ENCODE measurements around the gene APIP. TPM values are rescaled to one million over a fixed set of nuclear protein-coding genes. Genes with fewer than 3 reads are reported as not detected.
A peak's percentile ranks its signal among the peaks of the same experiment; 100 is the strongest.

APIP gene
- total RNA-seq, 2 experiments from 2014 or later, result 21.9 to 25.5 TPM

DNA sequence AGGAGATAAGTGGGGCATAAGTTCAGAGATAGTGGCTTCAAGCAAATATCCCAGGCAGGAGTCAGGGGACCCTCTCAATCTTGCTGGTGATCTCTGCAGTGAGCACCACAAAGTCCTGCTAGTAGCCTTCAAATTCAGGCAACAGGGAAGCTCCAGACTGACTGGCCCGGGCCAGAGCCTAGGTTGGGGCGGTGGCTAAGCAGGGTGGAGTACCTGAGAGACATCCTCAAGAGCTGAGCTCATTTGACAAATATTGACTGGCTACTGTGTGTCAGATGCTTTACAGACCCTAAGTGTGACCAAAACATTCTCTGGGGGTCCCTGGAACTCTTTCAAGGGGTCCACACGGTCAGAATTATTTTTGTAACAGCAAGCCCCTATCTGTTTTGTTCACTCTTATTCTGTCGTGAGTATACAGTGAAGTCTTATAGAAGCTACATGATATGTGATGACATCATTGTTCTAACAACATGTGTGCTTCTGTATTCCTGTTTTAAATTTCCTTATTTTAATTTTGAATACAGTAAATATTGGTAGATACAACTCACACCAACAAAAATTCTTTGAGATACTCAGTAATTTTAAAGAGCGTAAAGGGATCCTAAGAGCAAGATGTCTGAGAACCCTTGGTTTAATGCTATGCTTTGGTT is 71.6 kb downstream of the APIP start:
- ChIA-PET POLR2A (no interaction called here), CTCF (no interaction called here)
- no peaks in the 10 kb centered on the region for H3K36me3 Mint-ChIP-seq (ENCODE audit: low read depth)
- H3K27me3 Mint-ChIP-seq, result peaks cover 16% of the 10 kb centered on the region
- no peak for DNase-seq
- no peak overlapping the region for H3K27ac Mint-ChIP-seq
- no peak overlapping the region for H3K4me3 Mint-ChIP-seq
- no peaks in the 10 kb centered on the region for H3K4me1 Mint-ChIP-seq
- no peaks in the 10 kb centered on the region for H3K9me3 Mint-ChIP-seq

DNA sequence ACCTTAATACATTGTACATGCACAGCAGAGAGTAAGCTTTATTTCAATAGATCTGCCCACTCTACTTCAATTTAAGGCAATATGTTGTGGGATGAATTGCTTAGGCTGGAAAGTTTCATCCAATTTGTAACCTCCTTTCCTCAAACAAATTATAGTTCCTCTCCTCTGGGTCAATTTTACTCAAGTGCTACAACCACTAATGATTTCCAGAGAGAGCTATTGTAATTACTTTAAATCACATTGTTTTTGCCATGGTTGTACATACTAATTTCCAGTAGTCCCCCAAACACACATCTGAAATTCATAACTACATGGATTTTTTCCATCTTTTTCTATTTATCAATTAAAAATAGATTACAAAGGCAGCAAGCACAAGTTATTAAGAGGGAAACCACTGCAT is 72.9 kb downstream of the APIP start:
- Mint-ChIP-seq H3K9me3 (no peaks in the 10 kb centered on the region), H3K27me3 (peaks cover 17% of the 10 kb centered on the region), H3K4me1 (no peaks in the 10 kb centered on the region), H3K27ac (no peak overlapping the region), H3K4me3 (no peak overlapping the region), H3K36me3 (ENCODE audit: low read depth) (no peaks in the 10 kb centered on the region)
- DNase-seq, result no peak
- CTCF ChIA-PET, result no interaction called here
- POLR2A ChIA-PET, result no interaction called here

DNA sequence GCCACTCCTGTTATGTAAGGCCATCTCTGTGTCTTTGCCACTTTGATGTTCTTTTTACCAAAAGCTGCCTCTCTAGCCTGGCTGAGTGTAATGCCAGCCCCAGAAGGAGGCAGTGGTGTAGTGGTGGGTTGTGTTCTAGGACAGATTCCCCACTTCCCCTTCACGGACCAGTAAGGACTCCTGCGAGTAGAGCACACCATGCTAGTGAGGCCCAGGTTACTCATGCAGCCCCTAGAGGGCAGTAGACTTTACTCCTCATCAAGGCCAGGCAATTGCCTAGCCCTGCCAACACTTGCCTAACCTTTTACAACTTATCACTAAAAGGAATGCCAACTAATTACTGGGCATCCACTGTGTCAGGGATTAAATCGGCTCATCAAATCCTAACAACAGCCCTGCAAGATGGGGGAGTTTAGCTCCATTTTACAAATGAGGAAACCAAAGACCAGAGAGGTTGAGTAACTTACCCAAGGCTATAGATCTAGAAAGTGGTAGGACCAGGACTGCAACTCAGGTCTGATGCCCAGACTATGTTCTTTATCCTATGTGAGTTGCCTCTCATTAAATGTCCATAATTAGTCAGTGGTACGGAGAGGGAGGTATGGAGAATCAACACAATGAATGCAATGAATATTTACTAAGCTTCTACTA is 75.3 kb downstream of the APIP start:
- H3K4me1 Mint-ChIP-seq, result no peaks in the 10 kb centered on the region
- CTCF ChIA-PET, result interaction anchor here (1.2 to 1.9 kb wide), 5 partner anchors 16 to 553 kb away, joined by 3 to 8 read pairs (median 5); no protein-coding TSS in a partner anchor
- DNase-seq, result peak; percentile 18
- POLR2A ChIA-PET, result no interaction called here
- H3K4me3 Mint-ChIP-seq, result no peak overlapping the region
- H3K27me3 Mint-ChIP-seq, result peaks cover 22% of the 10 kb centered on the region
- H3K9me3 Mint-ChIP-seq, result no peaks in the 10 kb centered on the region
- no peak overlapping the region for H3K27ac Mint-ChIP-seq
- H3K36me3 Mint-ChIP-seq (ENCODE audit: low read depth), result no peaks in the 10 kb centered on the region

DNA sequence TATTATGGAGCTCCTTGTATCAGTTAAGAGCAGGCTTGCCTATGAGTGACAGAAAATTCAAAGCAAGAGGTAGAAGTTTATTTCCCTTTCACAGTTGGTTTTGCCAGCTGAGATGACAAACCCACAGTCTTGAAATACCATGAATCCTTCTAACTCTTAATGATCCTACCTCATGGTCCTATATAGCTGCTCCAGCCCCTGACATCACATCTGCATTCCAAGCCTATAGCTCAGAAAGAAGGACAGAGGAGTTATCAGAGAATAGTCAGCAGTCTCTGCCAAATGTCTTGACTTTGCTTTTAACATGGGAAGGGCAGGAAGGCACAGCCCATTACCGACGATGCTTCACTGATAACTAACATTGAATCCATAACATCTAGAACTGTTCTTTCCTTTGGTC is 76.2 kb downstream of the APIP start:
- POLR2A ChIA-PET, result no interaction called here
- H3K27ac Mint-ChIP-seq, result no peak overlapping the region

DNA sequence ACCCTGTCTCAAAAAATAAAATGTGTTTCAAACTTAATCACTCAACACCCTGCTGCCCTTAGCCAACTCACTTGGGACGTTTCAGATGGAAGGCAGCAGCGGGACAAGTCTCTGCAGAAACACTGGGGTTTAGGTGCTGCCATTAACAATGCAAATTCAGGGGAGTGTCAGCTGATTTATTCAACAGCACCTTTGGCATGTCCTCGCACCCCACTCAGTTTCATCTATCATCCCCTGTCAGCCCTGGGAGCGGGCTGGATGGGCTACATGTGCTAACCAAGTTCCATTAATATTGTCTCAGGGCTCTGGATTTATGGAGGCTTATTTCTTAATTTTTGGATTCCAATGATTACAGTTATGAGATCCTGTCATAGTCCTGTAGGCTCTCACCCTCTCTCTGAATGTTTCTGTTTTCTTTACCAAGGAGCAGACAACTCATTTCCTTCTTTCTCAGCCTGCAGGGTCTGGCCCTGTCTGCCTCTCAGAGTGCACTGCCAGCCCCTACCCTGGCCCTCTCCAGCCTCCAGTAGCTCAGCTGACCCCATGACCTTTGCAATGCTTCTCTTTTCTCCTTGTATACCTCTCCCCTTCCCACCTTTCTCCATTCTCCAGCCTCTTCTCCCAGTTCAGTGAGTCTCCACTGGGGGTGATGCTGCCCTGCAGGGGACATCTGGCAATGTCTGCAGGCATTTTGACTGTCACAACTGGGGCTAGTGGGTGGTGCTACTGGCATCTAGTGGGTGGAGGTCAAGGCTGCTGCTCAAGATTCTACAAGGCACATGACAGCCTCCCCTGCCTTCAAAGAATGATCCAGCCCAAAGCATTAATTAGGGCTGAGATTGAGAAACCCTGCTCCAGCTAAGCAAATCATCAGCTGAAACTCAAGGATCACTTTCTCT is 79.0 kb downstream of the APIP start:
- Mint-ChIP-seq H3K36me3 (ENCODE audit: low read depth) (no peaks in the 10 kb centered on the region), H3K27ac (no peak overlapping the region), H3K27me3 (peaks cover 17% of the 10 kb centered on the region), H3K9me3 (no peaks in the 10 kb centered on the region), H3K4me1 (no peaks in the 10 kb centered on the region), H3K4me3 (no peak overlapping the region)
- ChIA-PET POLR2A (no interaction called here), CTCF (no interaction called here)
- DNase-seq, result no peak

More for the DNA sequence above, 76.2 kb downstream of the APIP start:
- no peaks in the 10 kb centered on the region for H3K36me3 Mint-ChIP-seq (ENCODE audit: low read depth)
- no peak for DNase-seq
- CTCF ChIA-PET, result interaction anchor here (1.2 to 1.9 kb wide), 5 partner anchors 10 to 553 kb away, joined by 3 to 8 read pairs (median 5); no protein-coding TSS in a partner anchor
- no peaks in the 10 kb centered on the region for H3K9me3 Mint-ChIP-seq
- H3K27me3 Mint-ChIP-seq, result peaks cover 19% of the 10 kb centered on the region
- H3K4me1 Mint-ChIP-seq, result no peaks in the 10 kb centered on the region
- H3K4me3 Mint-ChIP-seq, result no peak overlapping the region

DNA sequence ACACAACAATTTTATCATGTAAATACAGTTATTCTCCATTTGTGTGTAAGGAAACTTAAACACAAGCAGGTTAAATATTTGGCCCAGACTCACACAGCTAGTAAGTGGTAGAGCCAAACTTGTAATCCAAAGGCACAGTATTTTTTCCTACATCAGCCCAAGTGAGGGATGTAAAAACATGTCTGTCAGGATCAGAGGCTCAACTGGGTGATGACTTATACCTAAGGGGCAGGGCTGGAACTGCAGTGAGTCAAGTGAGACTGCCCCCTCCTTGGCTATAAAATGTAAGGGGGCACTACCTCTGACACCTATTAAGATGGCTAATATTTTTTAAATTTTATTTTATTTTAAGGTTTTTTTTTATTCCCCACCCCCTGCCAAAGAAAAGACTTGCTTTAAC is 82.6 kb downstream of the APIP start:
- no peaks in the 10 kb centered on the region for H3K36me3 Mint-ChIP-seq (ENCODE audit: low read depth)
- no peak for DNase-seq
- CTCF ChIA-PET, result no interaction called here
- H3K4me1 Mint-ChIP-seq, result no peaks in the 10 kb centered on the region
- H3K27me3 Mint-ChIP-seq, result peaks cover 21% of the 10 kb centered on the region
- H3K9me3 Mint-ChIP-seq, result no peaks in the 10 kb centered on the region
- no peak overlapping the region for H3K4me3 Mint-ChIP-seq
- no peak overlapping the region for H3K27ac Mint-ChIP-seq
- POLR2A ChIA-PET, result no interaction called here

Other genes with a start within 250 kb of the APIP start
- gene PDHX, start 239 bp upstream of the APIP start, total RNA-seq, result 10 to 100 TPM; 28.0 to 29.7 TPM
- gene CD44, start 222.8 kb upstream of the APIP start, total RNA-seq, result 100 to 1,000 TPM; 634 to 645 TPM

All from activated CD4-positive, alpha-beta memory T cell treated with anti-CD3 and anti-CD28 coated beads, Interleukin-2, amount 10 ng/mL, durations not matched to agents 7 days and 5 days (primary cell).